T-helper 2 cell treated with Interferon-gamma antibody and Interleukin-4, amounts not matched to agents 5 μg/mL and 100 μg/mL, for 36 hours (primary cell): ENCODE results near the gene CBR3.
A peak's percentile ranks its signal among the peaks of the same experiment; 100 is the strongest.

Source experiments
- DNase-seq: peaks from one replicate; pipeline ENCODE4 v3.0.0; 2021; ENCODE audit warnings: low spot score
- H3K27ac Mint-ChIP-seq: one replicate; pipeline ENCODE4 v1.8.0; 2021; ENCODE audit warnings: mild to moderate bottlenecking, mixed read lengths
- H3K27me3 Mint-ChIP-seq: one replicate; pipeline ENCODE4 v1.8.0; 2021; ENCODE audit warnings: low read depth, mixed read lengths
- H3K36me3 Mint-ChIP-seq: one replicate; pipeline ENCODE4 v1.8.0; 2021; ENCODE audit warnings: low read depth, mixed read lengths
- H3K4me1 Mint-ChIP-seq: one replicate; pipeline ENCODE4 v1.8.0; 2021; ENCODE audit warnings: low read depth, mixed read lengths
- H3K4me3 Mint-ChIP-seq: one replicate; pipeline ENCODE4 v1.8.0; 2022; ENCODE audit warnings: mild to moderate bottlenecking, moderate library complexity, mixed read lengths
- H3K9me3 Mint-ChIP-seq: one replicate; pipeline ENCODE4 v1.8.0; 2021; ENCODE audit warnings: mixed read lengths

The CBR3 gene

GRCh38 chr21:36155603-36156338, 20.9 kb downstream of the CBR3 start:
- DNase-seq, result no peak
- Mint-ChIP-seq H3K27ac (peak overlapping the region; percentile 41), H3K27me3 (peaks cover 11% of the 10 kb centered on the region)

GRCh38 chr21:36156339-36156814, 21.5 kb downstream of the CBR3 start:
- peaks cover 11% of the 10 kb centered on the region for H3K27me3 Mint-ChIP-seq
- H3K9me3 Mint-ChIP-seq, result no peaks in the 10 kb centered on the region
- H3K4me3 Mint-ChIP-seq, result peak overlapping the region; percentile 85
- peaks cover 8% of the 10 kb centered on the region for H3K36me3 Mint-ChIP-seq
- peak; percentile 97 for DNase-seq
- no peak overlapping the region for H3K27ac Mint-ChIP-seq
- H3K4me1 Mint-ChIP-seq, result peaks cover 23% of the 10 kb centered on the region

More at GRCh38 chr21:36155603-36156338, 20.9 kb downstream of the CBR3 start:
- peaks cover 6% of the 10 kb centered on the region for H3K36me3 Mint-ChIP-seq
- peak overlapping the region; percentile 85 for H3K4me3 Mint-ChIP-seq
- H3K4me1 Mint-ChIP-seq, result peaks cover 23% of the 10 kb centered on the region
- H3K9me3 Mint-ChIP-seq, result no peaks in the 10 kb centered on the region

GRCh38 chr21:36156815-36157670, 22.2 kb downstream of the CBR3 start, which contains the start of gene DOP1B:
Gene DOP1B, plus strand, starts transcription at chr21:36156824. Its CDS starts 7,910 bp downstream, at chr21:36164734.
- Mint-ChIP-seq H3K27me3 (peaks cover 11% of the 10 kb centered on the region), H3K4me3 (peak within 1 kb of the TSS; percentile 88), H3K4me1 (peaks cover 23% of the 10 kb centered on the region), H3K36me3 (peaks cover 8% of the 10 kb centered on the region), H3K9me3 (no peaks in the 10 kb centered on the region), H3K27ac (peak within 1 kb of the TSS; percentile 55)
- DNase-seq, result peak; percentile 49

GRCh38 chr21:36159356-36159921, 24.6 kb downstream of the CBR3 start:
- Mint-ChIP-seq H3K27me3 (peaks cover 3% of the 10 kb centered on the region), H3K36me3 (peaks cover 8% of the 10 kb centered on the region), H3K27ac (no peak overlapping the region), H3K4me1 (peaks cover 21% of the 10 kb centered on the region), H3K9me3 (no peaks in the 10 kb centered on the region), H3K4me3 (no peak overlapping the region)
- DNase-seq, result no peak

GRCh38 chr21:36160850-36161178, 25.9 kb downstream of the CBR3 start:
- no peak for DNase-seq
- Mint-ChIP-seq H3K27me3 (no peaks in the 10 kb centered on the region), H3K9me3 (no peaks in the 10 kb centered on the region), H3K36me3 (peaks cover 10% of the 10 kb centered on the region), H3K27ac (no peak overlapping the region), H3K4me1 (peaks cover 18% of the 10 kb centered on the region), H3K4me3 (no peak overlapping the region)

GRCh38 chr21:36162631-36163030, 27.8 kb downstream of the CBR3 start:
- peaks cover 19% of the 10 kb centered on the region for H3K36me3 Mint-ChIP-seq

GRCh38 chr21:36163750-36164741, 29.2 kb downstream of the CBR3 start:
- peaks cover 8% of the 10 kb centered on the region for H3K4me1 Mint-ChIP-seq
- no peaks in the 10 kb centered on the region for H3K27me3 Mint-ChIP-seq
- DNase-seq, result no peak
- H3K4me3 Mint-ChIP-seq, result no peak overlapping the region
- H3K9me3 Mint-ChIP-seq, result no peaks in the 10 kb centered on the region
- H3K36me3 Mint-ChIP-seq, result peaks cover 20% of the 10 kb centered on the region
- no peak overlapping the region for H3K27ac Mint-ChIP-seq

More at GRCh38 chr21:36162631-36163030, 27.8 kb downstream of the CBR3 start:
- no peak for DNase-seq
- Mint-ChIP-seq H3K9me3 (no peaks in the 10 kb centered on the region), H3K27me3 (no peaks in the 10 kb centered on the region), H3K4me1 (peaks cover 14% of the 10 kb centered on the region), H3K4me3 (no peak overlapping the region), H3K27ac (no peak overlapping the region)

- Mint-ChIP-seq H3K4me1 (peaks cover 7% of the 10 kb centered on the region), H3K36me3 (peaks cover 24% of the 10 kb centered on the region), H3K9me3 (no peaks in the 10 kb centered on the region), H3K4me3 (no peak overlapping the region), H3K27me3 (no peaks in the 10 kb centered on the region), H3K27ac (no peak overlapping the region)
- no peak for DNase-seq
Measured at GRCh38 chr21:36165356-36165755, 30.5 kb downstream of the CBR3 start.

GRCh38 chr21:36166705-36167104, 31.8 kb downstream of the CBR3 start:
- H3K27me3 Mint-ChIP-seq, result no peaks in the 10 kb centered on the region
- H3K36me3 Mint-ChIP-seq, result peaks cover 23% of the 10 kb centered on the region
- no peaks in the 10 kb centered on the region for H3K9me3 Mint-ChIP-seq
- H3K4me1 Mint-ChIP-seq, result peaks cover 8% of the 10 kb centered on the region
- no peak overlapping the region for H3K27ac Mint-ChIP-seq
- no peak overlapping the region for H3K4me3 Mint-ChIP-seq
- DNase-seq, result no peak

- DNase-seq, result no peak
- H3K27ac Mint-ChIP-seq, result no peak overlapping the region
- H3K4me3 Mint-ChIP-seq, result no peak overlapping the region
- H3K9me3 Mint-ChIP-seq, result no peaks in the 10 kb centered on the region
- peaks cover 11% of the 10 kb centered on the region for H3K4me1 Mint-ChIP-seq
- no peaks in the 10 kb centered on the region for H3K27me3 Mint-ChIP-seq
- peaks cover 26% of the 10 kb centered on the region for H3K36me3 Mint-ChIP-seq
Measured at GRCh38 chr21:36167541-36167940, 32.7 kb downstream of the CBR3 start.

- Mint-ChIP-seq H3K4me3 (no peak overlapping the region), H3K9me3 (no peaks in the 10 kb centered on the region), H3K36me3 (peaks cover 26% of the 10 kb centered on the region), H3K27me3 (no peaks in the 10 kb centered on the region), H3K27ac (no peak overlapping the region), H3K4me1 (peaks cover 11% of the 10 kb centered on the region)
- no peak for DNase-seq
Measured at GRCh38 chr21:36169470-36170128, 34.7 kb downstream of the CBR3 start.

- peaks cover 10% of the 10 kb centered on the region for H3K4me1 Mint-ChIP-seq
- H3K4me3 Mint-ChIP-seq, result no peak overlapping the region
- H3K27me3 Mint-ChIP-seq, result no peaks in the 10 kb centered on the region
- peaks cover 23% of the 10 kb centered on the region for H3K36me3 Mint-ChIP-seq
- no peak overlapping the region for H3K27ac Mint-ChIP-seq
- H3K9me3 Mint-ChIP-seq, result no peaks in the 10 kb centered on the region
- no peak for DNase-seq
Measured at GRCh38 chr21:36170823-36171222, 35.9 kb downstream of the CBR3 start.

- Mint-ChIP-seq H3K36me3 (peaks cover 22% of the 10 kb centered on the region), H3K4me3 (no peak overlapping the region), H3K27me3 (no peaks in the 10 kb centered on the region), H3K4me1 (peaks cover 10% of the 10 kb centered on the region), H3K27ac (peak overlapping the region; percentile 56), H3K9me3 (no peaks in the 10 kb centered on the region)
- no peak for DNase-seq
Measured at GRCh38 chr21:36171336-36171735, 36.5 kb downstream of the CBR3 start.
